ENCODE data around the gene CCNE1.

Gene CCNE1

GRCh38 chr19:29851769-29852521 lies 40.2 kb downstream of the CCNE1 start:
- Histone ChIP-seq H3K4me3 (ENCODE audit: low read depth in 1 of 2, low read length in 2 of 2) (no peak overlapping the region), H3K27me3 (ENCODE audit: control insufficient read depth in 1 of 2, insufficient read depth in 2 of 2, low read length in 2 of 2) (no peaks in the 10 kb centered on the region), H3K27ac (ENCODE audit: low read depth, low read length) (no peak overlapping the region), H3K9me3 (ENCODE audit: low read length) (no peaks in the 10 kb centered on the region), H3K36me3 (ENCODE audit: insufficient read depth, low read length) (no peaks in the 10 kb centered on the region), H3K9ac (ENCODE audit: low read length) (no peak overlapping the region), H3K4me1 (ENCODE audit: insufficient read depth, low read length) (no peaks in the 10 kb centered on the region)

GRCh38 chr19:29854033-29854432 lies 42.2 kb downstream of the CCNE1 start:
- H3K9ac ChIP-seq (ENCODE audit: low read length) = no peak overlapping the region
- H3K27ac ChIP-seq (ENCODE audit: low read depth, low read length) = no peak overlapping the region
- H3K9me3 ChIP-seq (ENCODE audit: low read length) = no peaks in the 10 kb centered on the region
- no peaks in the 10 kb centered on the region for H3K27me3 ChIP-seq (ENCODE audit: control insufficient read depth in 1 of 2, insufficient read depth in 2 of 2, low read length in 2 of 2)
- no peaks in the 10 kb centered on the region for H3K36me3 ChIP-seq (ENCODE audit: insufficient read depth, low read length)
- H3K4me1 ChIP-seq (ENCODE audit: insufficient read depth, low read length) = no peaks in the 10 kb centered on the region
- H3K4me3 ChIP-seq (ENCODE audit: low read depth in 1 of 2, low read length in 2 of 2) = no peak overlapping the region

- Histone ChIP-seq H3K9me3 (ENCODE audit: low read length) (no peaks in the 10 kb centered on the region), H3K27me3 (ENCODE audit: control insufficient read depth in 1 of 2, insufficient read depth in 2 of 2, low read length in 2 of 2) (no peaks in the 10 kb centered on the region), H3K36me3 (ENCODE audit: insufficient read depth, low read length) (no peaks in the 10 kb centered on the region), H3K4me3 (ENCODE audit: low read depth in 1 of 2, low read length in 2 of 2) (no peak overlapping the region), H3K27ac (ENCODE audit: low read depth, low read length) (no peak overlapping the region), H3K9ac (ENCODE audit: low read length) (no peak overlapping the region), H3K4me1 (ENCODE audit: insufficient read depth, low read length) (no peaks in the 10 kb centered on the region)
These were observed 43.3 kb downstream of the CCNE1 start for GRCh38 chr19:29855087-29855486.

GRCh38 chr19:29855741-29856500 lies 44.1 kb downstream of the CCNE1 start:
- Histone ChIP-seq H3K4me3 (ENCODE audit: low read depth in 1 of 2, low read length in 2 of 2) (no peak overlapping the region), H3K36me3 (ENCODE audit: insufficient read depth, low read length) (no peaks in the 10 kb centered on the region), H3K27me3 (ENCODE audit: control insufficient read depth in 1 of 2, insufficient read depth in 2 of 2, low read length in 2 of 2) (no peaks in the 10 kb centered on the region), H3K9ac (ENCODE audit: low read length) (no peak overlapping the region), H3K4me1 (ENCODE audit: insufficient read depth, low read length) (no peaks in the 10 kb centered on the region), H3K9me3 (ENCODE audit: low read length) (no peaks in the 10 kb centered on the region), H3K27ac (ENCODE audit: low read depth, low read length) (no peak overlapping the region)

GRCh38 chr19:29858000-29858596 lies 46.3 kb downstream of the CCNE1 start:
- Histone ChIP-seq H3K27ac (ENCODE audit: low read depth, low read length) (no peak overlapping the region), H3K4me3 (ENCODE audit: low read depth in 1 of 2, low read length in 2 of 2) (no peak overlapping the region), H3K4me1 (ENCODE audit: insufficient read depth, low read length) (no peaks in the 10 kb centered on the region), H3K36me3 (ENCODE audit: insufficient read depth, low read length) (no peaks in the 10 kb centered on the region), H3K9me3 (ENCODE audit: low read length) (no peaks in the 10 kb centered on the region), H3K9ac (ENCODE audit: low read length) (no peak overlapping the region), H3K27me3 (ENCODE audit: control insufficient read depth in 1 of 2, insufficient read depth in 2 of 2, low read length in 2 of 2) (peaks cover 0 to 4% of the 10 kb centered on the region in 2 donors)

- Histone ChIP-seq H3K27ac (ENCODE audit: low read depth, low read length) (no peak overlapping the region), H3K27me3 (ENCODE audit: control insufficient read depth in 1 of 2, insufficient read depth in 2 of 2, low read length in 2 of 2) (peaks cover 0 to 4% of the 10 kb centered on the region in 2 donors), H3K9me3 (ENCODE audit: low read length) (no peaks in the 10 kb centered on the region), H3K4me3 (ENCODE audit: low read depth in 1 of 2, low read length in 2 of 2) (no peak overlapping the region), H3K4me1 (ENCODE audit: insufficient read depth, low read length) (no peaks in the 10 kb centered on the region), H3K36me3 (ENCODE audit: insufficient read depth, low read length) (no peaks in the 10 kb centered on the region), H3K9ac (ENCODE audit: low read length) (no peak overlapping the region)
These were observed 46.8 kb downstream of the CCNE1 start for GRCh38 chr19:29858621-29859020.

- no peak overlapping the region for H3K9ac ChIP-seq (ENCODE audit: low read length)
- no peaks in the 10 kb centered on the region for H3K9me3 ChIP-seq (ENCODE audit: low read length)
- H3K36me3 ChIP-seq (ENCODE audit: insufficient read depth, low read length) = no peaks in the 10 kb centered on the region
- H3K4me3 ChIP-seq (ENCODE audit: low read depth in 1 of 2, low read length in 2 of 2) = no peak overlapping the region
- no peaks in the 10 kb centered on the region for H3K4me1 ChIP-seq (ENCODE audit: insufficient read depth, low read length)
- no peak overlapping the region for H3K27ac ChIP-seq (ENCODE audit: low read depth, low read length)
- peaks cover 0 to 4% of the 10 kb centered on the region in 2 donors for H3K27me3 ChIP-seq (ENCODE audit: control insufficient read depth in 1 of 2, insufficient read depth in 2 of 2, low read length in 2 of 2)
These were observed 48.7 kb downstream of the CCNE1 start for GRCh38 chr19:29860492-29860891.

GRCh38 chr19:29861574-29861973 lies 49.8 kb downstream of the CCNE1 start:
- no peaks in the 10 kb centered on the region for H3K4me1 ChIP-seq (ENCODE audit: insufficient read depth, low read length)
- peaks cover 0 to 4% of the 10 kb centered on the region in 2 donors for H3K27me3 ChIP-seq (ENCODE audit: control insufficient read depth in 1 of 2, insufficient read depth in 2 of 2, low read length in 2 of 2)
- no peak overlapping the region for H3K4me3 ChIP-seq (ENCODE audit: low read depth in 1 of 2, low read length in 2 of 2)
- no peak overlapping the region for H3K9ac ChIP-seq (ENCODE audit: low read length)
- H3K36me3 ChIP-seq (ENCODE audit: insufficient read depth, low read length) = no peaks in the 10 kb centered on the region
- H3K27ac ChIP-seq (ENCODE audit: low read depth, low read length) = no peak overlapping the region
- H3K9me3 ChIP-seq (ENCODE audit: low read length) = no peaks in the 10 kb centered on the region

- Histone ChIP-seq H3K4me1 (ENCODE audit: insufficient read depth, low read length) (no peaks in the 10 kb centered on the region), H3K27me3 (ENCODE audit: control insufficient read depth in 1 of 2, insufficient read depth in 2 of 2, low read length in 2 of 2) (peaks cover 4% of the 10 kb centered on the region in 2 donors), H3K9me3 (ENCODE audit: low read length) (no peaks in the 10 kb centered on the region), H3K36me3 (ENCODE audit: insufficient read depth, low read length) (no peaks in the 10 kb centered on the region), H3K9ac (ENCODE audit: low read length) (no peak overlapping the region), H3K4me3 (ENCODE audit: low read depth in 1 of 2, low read length in 2 of 2) (no peak overlapping the region), H3K27ac (ENCODE audit: low read depth, low read length) (no peak overlapping the region)
These were observed 54.2 kb downstream of the CCNE1 start for GRCh38 chr19:29866011-29866410.

GRCh38 chr19:29867984-29868383 lies 56.2 kb downstream of the CCNE1 start:
- H3K9ac ChIP-seq (ENCODE audit: low read length) = no peak overlapping the region
- no peaks in the 10 kb centered on the region for H3K4me1 ChIP-seq (ENCODE audit: insufficient read depth, low read length)
- H3K36me3 ChIP-seq (ENCODE audit: insufficient read depth, low read length) = no peaks in the 10 kb centered on the region
- H3K27ac ChIP-seq (ENCODE audit: low read depth, low read length) = no peak overlapping the region
- no peak overlapping the region for H3K4me3 ChIP-seq (ENCODE audit: low read depth in 1 of 2, low read length in 2 of 2)
- peaks cover 4 to 20% of the 10 kb centered on the region in 2 donors for H3K27me3 ChIP-seq (ENCODE audit: control insufficient read depth in 1 of 2, insufficient read depth in 2 of 2, low read length in 2 of 2)
- H3K9me3 ChIP-seq (ENCODE audit: low read length) = no peaks in the 10 kb centered on the region

GRCh38 chr19:29871143-29871542 lies 59.4 kb downstream of the CCNE1 start:
- no peak overlapping the region for H3K27ac ChIP-seq (ENCODE audit: low read depth, low read length)
- no peaks in the 10 kb centered on the region for H3K9me3 ChIP-seq (ENCODE audit: low read length)
- H3K9ac ChIP-seq (ENCODE audit: low read length) = no peak overlapping the region
- no peaks in the 10 kb centered on the region for H3K36me3 ChIP-seq (ENCODE audit: insufficient read depth, low read length)
- peaks cover 5% of the 10 kb centered on the region for H3K4me1 ChIP-seq (ENCODE audit: insufficient read depth, low read length)
- peaks cover 4 to 24% of the 10 kb centered on the region in 2 donors for H3K27me3 ChIP-seq (ENCODE audit: control insufficient read depth in 1 of 2, insufficient read depth in 2 of 2, low read length in 2 of 2)
- no peak overlapping the region for H3K4me3 ChIP-seq (ENCODE audit: low read depth in 1 of 2, low read length in 2 of 2)
